ENCODE measurements around the gene RHBDD3. TPM values are rescaled to one million over a fixed set of nuclear protein-coding genes. Genes with fewer than 3 reads are reported as not detected.

Gene RHBDD3
- total and polyA plus RNA-seq, 5 donors: 16.8 to 20.8 (median 17.9) TPM

- ATAC-seq: peak; percentile 73 to 77
- intact Hi-C loops (cut with DNase I): no loop called here
- under 1% methylated on average over 51 of the region's 51 CpGs for WGBS
Measured at GRCh38 chr22:29268511-29269229, 889 bp upstream of the RHBDD3 start.

DNA sequence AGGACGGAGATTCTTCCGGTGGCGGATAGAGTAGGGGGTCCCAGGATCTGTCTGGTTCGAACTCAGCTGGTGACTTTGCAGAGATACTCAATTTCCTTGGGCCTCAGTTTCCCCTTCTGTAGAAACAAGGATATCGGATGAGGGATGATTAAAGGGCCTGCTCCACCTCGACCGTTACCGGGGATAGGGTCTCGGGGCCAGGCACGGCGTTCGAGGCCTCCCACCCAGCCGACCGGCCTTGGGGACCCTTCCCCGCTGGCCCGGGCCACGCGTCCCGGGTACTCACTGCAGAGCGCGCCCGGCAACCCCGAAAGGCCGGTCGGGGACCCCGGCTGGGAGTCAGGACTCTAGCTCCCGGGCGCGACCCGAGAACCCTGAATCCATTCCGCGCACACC is 321 bp downstream of the RHBDD3 start:
- no peak for DNase-seq
- intact Hi-C loops (cut with DNase I): no loop called here

More at GRCh38 chr22:29268511-29269229, 889 bp upstream of the RHBDD3 start:
- Histone ChIP-seq H3K27ac (ENCODE audit: low read length) (peak overlapping the region; percentile 92), H3K4me3 (ENCODE audit: low read length) (peak overlapping the region; percentile 98), H3K4me1 (ENCODE audit: control insufficient read depth, insufficient read depth, low read length) (peaks cover 9% of the 10 kb centered on the region), H3K27me3 (ENCODE audit: control insufficient read depth, insufficient read depth) (no peaks in the 10 kb centered on the region), H3K9me3 (ENCODE audit: control insufficient read depth, low read length) (no peaks in the 10 kb centered on the region)
- DNase-seq: peak; percentile 84 to 93 (median 90)

DNA sequence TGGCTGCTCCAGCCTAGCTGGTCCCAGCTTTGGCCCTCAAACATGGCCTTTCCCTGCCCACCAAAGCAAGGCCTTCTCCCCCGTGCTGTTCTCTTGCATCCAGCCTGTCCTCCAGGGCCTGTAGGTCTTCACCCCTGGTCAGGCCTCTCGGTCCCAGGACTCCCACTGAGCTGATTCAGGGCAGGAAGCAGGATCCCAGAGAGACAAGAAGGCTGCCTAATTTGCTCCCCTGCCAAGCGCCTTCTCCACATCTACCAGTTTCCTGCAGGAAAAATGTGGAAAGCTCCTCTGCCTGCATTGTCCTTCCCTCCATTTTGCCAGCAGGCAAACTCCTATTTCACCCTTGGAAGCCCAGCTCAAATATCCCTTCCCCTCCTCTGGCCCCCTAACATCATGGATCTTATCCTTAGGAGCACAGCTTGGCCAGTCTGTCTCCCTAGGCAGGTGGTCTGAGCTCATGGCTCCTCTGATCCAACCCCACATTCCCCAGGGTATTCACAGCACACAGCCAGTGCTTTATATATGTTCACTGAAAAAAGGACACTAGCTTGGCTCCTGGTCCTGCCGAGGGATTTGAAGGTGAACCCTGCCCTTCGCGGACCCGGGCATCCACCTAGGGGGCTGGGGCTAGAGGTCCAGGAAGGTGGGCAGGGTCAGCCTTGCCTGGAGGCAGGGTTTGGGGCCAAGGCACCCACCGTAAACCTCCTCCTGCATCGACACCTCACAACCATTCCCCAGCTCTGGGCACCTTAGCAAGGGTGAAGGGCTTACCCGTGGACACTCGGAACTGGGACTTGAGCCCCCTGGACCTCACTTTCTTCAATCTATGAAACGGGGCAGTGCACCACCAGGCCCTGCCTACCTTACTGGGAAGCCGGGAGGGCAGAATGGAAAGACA is 968 bp downstream of the RHBDD3 start:
- Histone ChIP-seq H3K27me3 (ENCODE audit: control insufficient read depth, insufficient read depth) (no peaks in the 10 kb centered on the region), H3K4me1 (ENCODE audit: control insufficient read depth, insufficient read depth, low read length) (peaks cover 9% of the 10 kb centered on the region), H3K4me3 (ENCODE audit: low read length) (peak overlapping the region; percentile 98), H3K27ac (ENCODE audit: low read length) (peak overlapping the region; percentile 97), H3K9me3 (ENCODE audit: control insufficient read depth, low read length) (no peaks in the 10 kb centered on the region)
- ATAC-seq (peak in 1 of 2 donors; percentile 7), DNase-seq (peak in 1 of 3 donors; percentile 36)
- intact Hi-C loops (cut with DNase I): no loop called here
- 16% methylated on average over 13 of the region's 13 CpGs for WGBS

More for the DNA sequence above, 321 bp downstream of the RHBDD3 start:
- peaks cover 9% of the 10 kb centered on the region for H3K4me1 ChIP-seq (ENCODE audit: control insufficient read depth, insufficient read depth, low read length)
- no peaks in the 10 kb centered on the region for H3K27me3 ChIP-seq (ENCODE audit: control insufficient read depth, insufficient read depth)
- ATAC-seq: no peak
- under 1% methylated on average over 32 of the region's 32 CpGs for WGBS
- no peaks in the 10 kb centered on the region for H3K9me3 ChIP-seq (ENCODE audit: control insufficient read depth, low read length)
- H3K27ac ChIP-seq (ENCODE audit: low read length): peak overlapping the region; percentile 97
- peak overlapping the region; percentile 98 for H3K4me3 ChIP-seq (ENCODE audit: low read length)

- intact Hi-C loops (cut with DNase I): no loop called here
- Histone ChIP-seq H3K4me3 (ENCODE audit: low read length) (no peak overlapping the region), H3K27ac (ENCODE audit: low read length) (no peak overlapping the region), H3K4me1 (ENCODE audit: control insufficient read depth, insufficient read depth, low read length) (peaks cover 8% of the 10 kb centered on the region), H3K9me3 (ENCODE audit: control insufficient read depth, low read length) (no peaks in the 10 kb centered on the region), H3K27me3 (ENCODE audit: control insufficient read depth, insufficient read depth) (no peaks in the 10 kb centered on the region)
- WGBS: 61% methylated on average over 4 of the region's 4 CpGs
- ATAC-seq (no peak), DNase-seq (peak in 2 of 3 donors; percentile 37 to 53)
Measured at GRCh38 chr22:29265929-29266328, 1.9 kb downstream of the RHBDD3 start.

DNA sequence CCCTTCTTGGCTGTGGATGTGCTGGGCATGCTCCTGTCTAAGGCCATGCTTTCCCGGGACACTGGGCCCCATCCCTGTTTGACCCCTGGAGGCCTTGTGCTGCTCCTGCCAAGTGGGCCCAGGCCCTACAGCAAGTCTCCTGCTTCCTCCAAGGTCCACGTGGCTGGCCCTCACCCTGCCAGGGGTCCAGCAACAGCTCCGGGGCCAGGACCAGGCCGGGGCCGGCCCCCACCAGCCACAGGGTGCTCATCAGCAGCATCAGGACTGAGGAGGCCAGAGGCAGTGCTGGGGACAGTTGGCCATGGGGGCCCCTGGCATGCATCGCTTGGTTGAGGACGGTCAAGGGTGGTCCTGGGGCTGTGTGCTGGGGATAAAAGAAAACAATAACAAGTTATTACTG is 2.5 kb downstream of the RHBDD3 start:
- intact Hi-C loops (cut with DNase I): no loop called here
- Histone ChIP-seq H3K4me3 (ENCODE audit: low read length) (no peak overlapping the region), H3K4me1 (ENCODE audit: control insufficient read depth, insufficient read depth, low read length) (peaks cover 8% of the 10 kb centered on the region), H3K27me3 (ENCODE audit: control insufficient read depth, insufficient read depth) (no peaks in the 10 kb centered on the region), H3K27ac (ENCODE audit: low read length) (no peak overlapping the region), H3K9me3 (ENCODE audit: control insufficient read depth, low read length) (no peaks in the 10 kb centered on the region)
- 88% methylated on average over 7 of the region's 7 CpGs for WGBS
- DNase-seq (peak in 1 of 3 donors; percentile 25), ATAC-seq (no peak)

DNA sequence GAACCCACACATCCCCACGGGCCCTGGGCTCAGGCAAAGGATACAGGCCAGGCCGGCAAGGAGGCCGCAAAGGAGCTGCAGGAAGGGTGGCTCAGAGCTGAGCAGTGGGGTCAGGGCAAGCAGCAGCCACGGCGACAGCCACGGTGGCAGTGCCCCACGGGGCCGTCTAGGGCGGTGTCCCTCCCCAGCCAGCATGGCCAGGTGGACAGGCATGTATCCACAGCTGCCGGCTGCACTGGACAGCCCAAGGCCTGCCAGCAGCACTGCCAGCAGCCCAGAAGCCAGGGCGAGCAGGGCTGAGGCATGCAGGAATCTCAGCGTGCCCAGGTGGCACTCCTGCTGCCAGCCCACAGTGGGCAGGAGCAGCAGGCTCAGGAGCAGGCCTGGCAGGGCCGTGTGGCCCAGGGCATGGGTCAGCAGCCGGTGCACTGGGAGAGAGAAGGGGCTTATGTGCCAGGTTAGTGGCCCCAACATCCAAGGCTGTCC is 3.9 kb downstream of the RHBDD3 start:
- Histone ChIP-seq H3K9me3 (ENCODE audit: control insufficient read depth, low read length) (no peaks in the 10 kb centered on the region), H3K27ac (ENCODE audit: low read length) (no peak overlapping the region), H3K4me3 (ENCODE audit: low read length) (no peak overlapping the region), H3K4me1 (ENCODE audit: control insufficient read depth, insufficient read depth, low read length) (peaks cover 8% of the 10 kb centered on the region), H3K27me3 (ENCODE audit: control insufficient read depth, insufficient read depth) (no peaks in the 10 kb centered on the region)
- intact Hi-C loops (cut with DNase I): no loop called here
- DNase-seq (peak in 1 of 3 donors; percentile 45), ATAC-seq (no peak)
- WGBS: 84% methylated on average over 14 of the region's 14 CpGs

- Histone ChIP-seq H3K9me3 (ENCODE audit: control insufficient read depth, low read length) (no peaks in the 10 kb centered on the region), H3K4me1 (ENCODE audit: control insufficient read depth, insufficient read depth, low read length) (no peaks in the 10 kb centered on the region), H3K4me3 (ENCODE audit: low read length) (no peak overlapping the region), H3K27ac (ENCODE audit: low read length) (no peak overlapping the region), H3K27me3 (ENCODE audit: control insufficient read depth, insufficient read depth) (no peaks in the 10 kb centered on the region)
- ATAC-seq (peak; percentile 11 to 22), DNase-seq (peak; percentile 47 to 73 (median 69))
- 80% methylated on average over 17 of the region's 17 CpGs for WGBS
- intact Hi-C loops (cut with DNase I): no loop called here
Measured at GRCh38 chr22:29260601-29261315, 7.0 kb downstream of the RHBDD3 start.

DNA sequence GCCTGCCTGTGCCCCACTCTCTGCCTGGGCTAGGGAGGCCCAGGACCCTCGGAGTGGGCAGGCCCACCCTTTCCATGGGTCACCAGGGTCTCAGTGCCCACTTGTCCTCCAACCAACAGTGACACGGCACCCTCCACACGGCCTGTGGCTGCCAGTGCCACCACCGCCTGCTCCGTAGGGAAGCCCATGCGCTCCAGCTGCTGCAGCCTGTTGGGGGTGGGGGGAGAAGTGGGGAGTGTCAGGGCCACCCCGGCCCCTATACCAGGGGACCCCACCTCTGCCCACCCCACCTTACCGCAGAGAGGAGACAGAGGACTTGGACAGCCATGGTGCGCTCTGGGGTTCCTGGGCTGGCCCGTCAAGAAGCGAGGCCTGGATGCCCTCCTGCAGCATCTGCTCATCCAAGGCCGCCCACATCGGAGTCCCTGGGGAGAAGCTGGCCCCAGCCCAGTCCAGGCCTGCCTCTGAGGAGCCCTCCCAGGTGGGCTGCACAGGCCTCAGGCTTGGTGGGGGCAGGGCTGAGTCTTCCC is 7.7 kb downstream of the RHBDD3 start:
- intact Hi-C loops (cut with DNase I): no loop called here
- ATAC-seq (peak; percentile 3 to 4), DNase-seq (peak in 2 of 3 donors; percentile 49 to 64)
- H3K4me3 ChIP-seq (ENCODE audit: low read length): no peak overlapping the region
- no peaks in the 10 kb centered on the region for H3K9me3 ChIP-seq (ENCODE audit: control insufficient read depth, low read length)
- no peaks in the 10 kb centered on the region for H3K27me3 ChIP-seq (ENCODE audit: control insufficient read depth, insufficient read depth)
- no peak overlapping the region for H3K27ac ChIP-seq (ENCODE audit: low read length)
- 90% methylated on average over 13 of the region's 13 CpGs for WGBS
- H3K4me1 ChIP-seq (ENCODE audit: control insufficient read depth, insufficient read depth, low read length): no peaks in the 10 kb centered on the region

DNA sequence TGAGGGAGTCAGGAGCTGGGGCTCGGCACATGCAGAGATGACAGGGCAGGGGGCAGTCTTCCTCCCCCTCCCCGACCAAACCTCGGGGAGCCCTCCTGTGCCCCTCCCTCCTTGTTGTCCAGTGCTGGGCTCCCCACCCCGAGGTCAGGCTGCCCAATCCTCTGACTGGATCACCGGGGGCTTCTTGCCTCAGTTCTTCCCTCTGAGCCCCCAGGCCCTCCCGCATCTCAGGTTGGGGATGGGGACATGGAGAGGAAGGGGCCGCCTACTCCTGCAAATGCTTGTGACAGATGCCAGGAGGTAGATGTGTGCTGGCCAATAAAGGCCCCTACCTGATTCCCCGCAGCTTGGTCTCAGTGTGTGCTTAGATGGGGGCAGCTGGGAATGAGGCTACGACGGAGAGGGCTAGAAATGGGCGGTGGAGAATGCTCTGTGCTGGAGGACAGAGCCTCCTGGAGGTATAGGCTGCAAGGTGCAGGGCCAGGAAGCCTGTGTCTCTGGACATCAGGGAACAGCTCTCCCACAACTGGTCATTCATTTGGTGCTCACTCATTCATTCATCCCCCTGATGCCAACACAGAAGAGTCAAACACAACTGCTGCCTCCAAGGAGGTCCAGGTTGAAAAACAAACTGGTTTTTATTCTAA is 8.4 kb downstream of the RHBDD3 start:
- intact Hi-C loops (cut with DNase I): no loop called here
- no peak overlapping the region for H3K27ac ChIP-seq (ENCODE audit: low read length)
- no peaks in the 10 kb centered on the region for H3K4me1 ChIP-seq (ENCODE audit: control insufficient read depth, insufficient read depth, low read length)
- H3K9me3 ChIP-seq (ENCODE audit: control insufficient read depth, low read length): no peaks in the 10 kb centered on the region
- no peaks in the 10 kb centered on the region for H3K27me3 ChIP-seq (ENCODE audit: control insufficient read depth, insufficient read depth)
- DNase-seq (no peak), ATAC-seq (no peak)
- 77% methylated on average over 11 of the region's 11 CpGs for WGBS
- no peak overlapping the region for H3K4me3 ChIP-seq (ENCODE audit: low read length)

All from right cardiac atrium (tissue), 5 donors.